GM12801 (cell line): Measurements from ENCODE around the gene ARL4C.

Experiments
- CTCF ChIP-seq: IDR thresholded peaks from one replicate; pipeline ENCODE4 v1.5.1; 2011; ENCODE audit warnings: control low read depth; ENCODE audit not compliant: insufficient read length; ENCODE audit errors: extremely low read depth

Gene ARL4C

DNA sequence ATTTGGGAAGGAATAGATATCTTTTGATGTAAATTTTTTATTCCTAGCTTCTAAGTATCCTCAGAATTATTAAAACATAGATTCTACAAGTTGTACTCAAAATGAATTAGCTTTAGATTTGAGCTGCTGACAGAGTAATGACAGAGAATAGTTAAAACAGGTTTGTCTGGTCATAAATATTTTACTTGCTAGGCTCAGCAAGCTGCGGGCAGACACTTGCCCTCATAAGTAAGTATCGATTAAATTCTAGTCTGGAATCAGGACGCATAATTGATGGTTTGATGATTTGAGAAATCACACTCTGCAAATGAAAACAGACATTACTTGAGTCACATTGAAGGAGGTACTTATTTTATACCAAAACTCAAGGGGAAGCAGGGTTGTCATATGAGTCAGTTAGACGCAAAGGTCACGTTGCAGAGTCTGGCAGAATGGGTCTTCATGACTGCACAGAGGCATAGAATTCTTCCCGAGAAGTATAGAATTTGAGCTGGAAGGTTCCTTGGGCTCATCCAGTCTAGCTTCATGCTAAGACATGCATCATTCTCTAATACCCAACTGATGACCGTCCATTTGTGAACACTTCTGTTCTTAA lies 27.5 kb downstream of the ARL4C start:
- TF ChIP-seq CTCF, result no peak

DNA sequence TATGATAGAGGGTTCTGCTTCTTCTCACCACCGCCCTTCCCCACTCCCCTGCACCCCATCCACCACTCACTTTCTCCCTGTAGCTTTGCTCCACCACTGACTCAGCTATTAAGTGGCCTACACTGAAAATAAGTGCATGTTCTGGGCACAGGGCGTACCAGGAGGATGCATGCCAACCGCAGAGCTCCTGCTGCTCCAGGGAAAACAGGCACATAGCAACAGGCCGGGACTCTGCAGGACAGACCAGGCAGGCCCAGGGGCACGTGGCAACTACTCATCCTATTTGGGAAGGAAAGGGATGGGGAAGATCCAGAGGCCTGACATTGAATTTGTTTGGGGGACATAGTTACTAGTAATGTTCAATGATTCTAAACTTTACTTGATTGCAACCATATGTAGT lies 28.4 kb downstream of the ARL4C start:
- no peak for TF ChIP-seq CTCF

DNA sequence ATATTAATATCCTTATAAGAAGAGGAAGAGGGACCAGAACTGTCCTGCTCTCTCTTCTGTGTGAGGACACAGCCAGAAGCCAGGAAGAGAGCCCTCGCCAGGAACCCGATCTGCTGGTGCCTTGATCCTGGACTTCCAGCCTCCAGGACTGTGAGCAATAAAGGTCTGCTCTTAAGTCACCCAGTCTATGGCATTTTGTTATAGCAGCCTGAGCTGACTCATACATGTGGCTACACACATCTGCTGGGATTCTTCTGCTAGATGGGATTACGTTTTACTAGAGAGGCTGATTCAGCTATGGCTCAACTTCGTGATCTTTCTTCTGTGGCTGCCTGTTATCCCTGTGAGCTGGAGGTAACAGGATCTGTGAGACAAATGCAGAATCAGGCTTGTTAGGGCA lies 29.6 kb downstream of the ARL4C start:
- TF ChIP-seq CTCF, result no peak

DNA sequence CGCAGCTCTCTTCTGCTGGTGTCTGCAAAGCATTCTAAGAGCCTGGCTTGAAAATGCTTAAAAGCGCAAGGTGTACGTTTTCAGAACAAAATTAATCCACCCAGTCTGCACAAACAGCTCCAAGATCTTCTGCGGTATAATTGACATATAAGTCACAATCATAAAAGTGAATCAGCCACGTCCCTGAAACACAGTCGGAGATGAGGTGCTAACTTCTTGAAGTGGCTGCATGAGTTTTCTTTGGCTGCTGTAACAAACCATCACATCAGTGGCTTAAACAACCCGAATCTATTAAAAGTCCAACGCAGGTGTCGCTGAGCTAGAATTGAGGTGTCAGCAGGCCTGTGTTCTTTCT lies 32.6 kb downstream of the ARL4C start:
- no peak for TF ChIP-seq CTCF

DNA sequence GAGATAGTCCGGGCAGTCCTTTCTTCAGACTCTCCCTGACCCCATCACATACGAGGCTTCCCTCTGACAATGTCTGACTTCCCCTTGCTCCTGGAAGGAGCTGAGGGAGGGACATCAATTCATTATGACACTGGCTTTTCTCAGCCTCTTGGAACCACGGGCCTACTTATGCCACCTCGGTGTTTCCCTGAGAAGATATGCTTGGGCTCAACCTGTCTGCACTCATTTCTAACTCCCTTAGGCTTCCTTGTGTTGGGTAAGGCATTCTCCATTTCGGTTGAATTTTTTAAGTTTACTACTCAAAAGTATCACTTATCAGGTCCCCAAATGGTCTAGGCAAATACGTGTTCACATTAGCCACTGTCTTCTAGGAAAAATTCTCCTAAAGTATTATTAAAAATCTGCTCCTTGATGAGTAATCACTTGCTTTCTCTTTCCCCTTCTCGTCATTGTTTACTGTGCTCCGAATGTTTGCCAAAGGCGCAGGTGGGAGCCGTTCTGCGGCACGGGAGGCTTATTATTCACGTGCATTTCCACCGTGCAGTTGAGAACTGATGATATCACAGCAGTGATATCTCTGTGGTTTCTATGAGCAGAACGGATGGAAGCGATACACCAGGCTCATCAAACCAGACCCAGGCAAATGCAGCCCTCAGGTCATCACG lies 33.1 kb downstream of the ARL4C start:
- no peak for TF ChIP-seq CTCF

DNA sequence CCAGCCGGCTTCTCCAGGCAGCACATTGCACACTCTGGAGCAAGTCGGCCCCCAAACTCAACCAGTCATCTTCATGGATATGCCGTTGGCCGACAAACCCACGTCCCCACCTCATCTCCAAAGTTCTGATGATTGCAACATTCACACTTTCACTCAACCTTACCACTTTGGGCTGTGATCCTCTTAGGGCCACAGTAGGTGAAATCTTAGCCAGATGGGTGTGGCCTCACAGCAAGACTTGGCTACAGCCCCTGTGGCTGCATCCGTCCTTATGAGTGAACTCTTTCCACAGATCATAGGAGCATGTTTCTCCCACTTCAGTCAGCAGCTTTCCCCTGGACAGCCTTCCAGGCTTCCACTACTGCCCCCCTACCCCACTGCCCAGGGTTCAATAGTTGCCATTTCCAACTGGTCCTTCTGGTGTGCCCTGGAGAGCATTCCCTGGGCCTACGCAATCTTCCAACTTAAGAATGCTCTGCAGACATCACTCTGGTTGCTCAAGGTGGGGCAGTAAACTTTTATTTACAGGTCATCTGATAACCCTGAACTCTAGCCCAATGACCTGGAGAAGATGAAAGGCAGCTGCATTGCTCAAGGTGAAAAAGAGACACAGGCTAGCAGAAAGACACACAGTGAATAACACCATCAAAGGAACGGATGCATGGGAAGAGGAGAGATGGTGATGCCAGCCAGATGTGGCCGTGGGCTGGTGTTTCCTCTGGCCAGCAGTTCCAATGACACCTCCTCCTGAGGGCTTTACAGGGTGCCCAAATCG lies 34.5 kb downstream of the ARL4C start:
- TF ChIP-seq CTCF, result no peak

DNA sequence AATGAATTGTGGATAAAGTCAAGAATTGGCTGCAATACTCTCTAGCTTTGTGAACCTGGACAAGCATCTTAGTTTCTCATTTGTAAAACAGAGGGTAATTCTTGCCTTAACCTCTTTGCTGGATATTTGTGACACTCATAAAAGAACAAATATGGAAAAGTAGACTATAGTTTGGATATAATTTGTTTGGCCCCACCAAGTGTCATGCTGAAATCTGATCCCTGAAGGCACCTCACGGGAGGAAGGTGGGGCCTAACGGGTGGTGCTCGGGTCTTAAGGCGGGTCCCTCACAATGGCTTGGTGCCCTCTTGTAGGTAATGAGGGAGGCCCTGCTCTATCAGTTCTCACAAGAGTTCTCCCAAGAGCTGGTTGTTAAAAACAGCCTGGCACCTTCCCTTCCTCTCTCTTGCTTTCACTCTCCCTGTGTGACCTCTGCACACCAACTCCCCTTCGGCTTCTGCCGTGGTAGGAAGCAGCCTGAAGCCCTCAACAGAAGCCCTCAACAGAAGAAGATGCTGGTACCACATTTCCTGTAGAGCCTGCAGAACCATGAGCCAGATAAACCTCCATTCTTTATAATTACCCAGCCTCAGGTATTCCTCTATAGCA lies 37.4 kb downstream of the ARL4C start:
- no peak for TF ChIP-seq CTCF
